Fibroblast of skin of right quadriceps (primary cell): ENCODE results near the gene ZSWIM9.
"Not testable (repeated sequence)": the region's sequence is repeated elsewhere in the genome, so short reads cannot be mapped to it uniquely, and the experiment has no call there.

Experiments
- DNase-seq: peaks from one replicate; pipeline ENCODE4 v3.0.0-alpha.2; 2013

The ZSWIM9 gene

DNA sequence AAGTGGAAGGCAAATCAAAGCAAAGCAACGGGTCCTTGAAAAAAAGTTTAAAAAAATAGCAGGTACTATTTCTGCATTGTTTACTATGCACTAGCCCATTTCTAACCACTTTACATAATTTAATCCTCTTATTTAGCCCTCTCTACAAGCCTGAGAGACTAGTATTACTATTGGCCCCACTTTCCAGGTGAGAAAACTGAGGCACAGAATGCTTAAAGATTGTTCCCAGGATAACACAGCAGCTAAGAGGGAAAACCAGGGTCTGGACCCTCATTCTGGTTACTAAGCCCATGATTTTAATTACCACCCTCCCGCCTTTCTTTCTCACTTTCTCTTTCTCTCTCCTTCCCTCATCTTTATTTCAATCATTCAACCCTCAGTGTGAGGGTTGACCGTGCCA is 5.7 kb downstream of the ZSWIM9 start:
- DNase-seq = no peak

DNA sequence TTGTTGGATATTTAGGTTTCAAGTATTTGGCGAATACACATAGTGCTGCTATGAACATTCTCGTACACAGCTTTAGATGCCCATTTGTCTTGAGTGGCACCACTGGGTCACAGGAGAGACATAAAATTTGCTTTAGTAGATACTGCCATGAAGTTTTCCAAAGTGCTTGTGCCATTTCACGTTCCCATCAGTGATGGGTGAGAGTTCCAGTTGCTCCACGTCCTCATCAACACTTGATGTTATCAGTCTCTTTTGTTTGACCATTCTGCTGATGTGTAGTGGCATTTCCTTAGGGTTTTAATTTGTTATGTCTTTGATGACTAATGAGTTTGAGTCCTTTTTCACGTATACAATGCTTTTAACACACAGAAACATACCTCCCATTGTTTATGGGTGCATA is 11.0 kb downstream of the ZSWIM9 start:
- DNase-seq = no peak

DNA sequence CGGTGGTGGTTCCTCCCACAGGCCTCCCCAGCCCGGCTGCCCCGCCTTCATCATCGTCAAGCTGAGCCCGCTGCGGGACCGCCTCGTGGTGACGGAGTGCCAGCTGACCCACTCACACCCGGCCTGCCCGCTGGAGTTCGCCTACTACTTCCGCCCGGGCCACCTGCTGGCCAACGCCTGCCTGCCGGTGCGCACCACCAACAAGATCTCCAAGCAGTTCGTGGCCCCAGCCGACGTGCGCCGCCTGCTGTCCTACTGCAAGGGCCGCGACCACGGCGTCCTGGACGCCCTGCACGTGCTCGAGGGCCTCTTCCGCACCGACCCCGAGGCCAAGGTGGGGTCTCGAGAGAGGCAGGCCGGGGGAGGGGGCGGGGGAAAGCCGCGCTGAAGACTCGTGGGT is 12.0 kb downstream of the ZSWIM9 start:
- no peak for DNase-seq

DNA sequence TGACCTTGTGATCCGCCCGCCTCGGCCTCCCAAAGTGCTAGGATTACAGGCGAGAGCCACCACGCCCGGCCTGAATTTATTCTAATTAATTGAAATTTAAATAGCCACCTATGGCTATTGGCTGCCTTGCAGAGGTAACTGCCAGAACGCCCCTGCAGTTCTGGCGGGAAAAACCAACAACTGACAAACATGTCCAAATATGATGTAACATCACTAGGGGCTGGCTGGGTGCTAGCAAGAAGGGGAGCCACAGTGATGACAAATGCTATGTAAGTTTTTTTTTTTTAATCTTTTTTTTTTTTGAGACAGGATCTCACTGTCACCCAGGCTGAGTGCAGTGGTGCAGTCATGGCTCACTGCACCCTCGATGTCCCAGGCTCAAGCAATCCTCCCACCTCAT is 12.9 kb downstream of the ZSWIM9 start:
- no peak for DNase-seq

DNA sequence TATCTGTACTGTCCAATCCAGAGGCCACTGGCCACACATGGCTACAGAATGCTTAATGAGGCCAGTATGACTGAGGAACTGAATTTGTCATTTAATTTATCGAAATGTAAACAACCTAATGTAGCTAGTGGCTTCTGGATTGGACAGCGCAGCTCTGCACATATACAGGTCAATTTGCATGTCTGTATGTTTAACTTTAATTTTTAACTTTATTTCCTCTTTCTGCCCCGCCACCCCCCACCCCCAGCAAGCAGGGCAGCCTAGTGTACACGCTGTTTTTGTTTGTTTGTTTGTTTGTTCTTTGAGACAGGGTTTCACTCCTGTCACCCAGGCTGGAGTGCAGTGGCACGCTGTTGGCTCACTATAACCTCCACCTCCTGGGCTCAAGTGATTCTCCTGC is 15.5 kb downstream of the ZSWIM9 start:
- no peak for DNase-seq

DNA sequence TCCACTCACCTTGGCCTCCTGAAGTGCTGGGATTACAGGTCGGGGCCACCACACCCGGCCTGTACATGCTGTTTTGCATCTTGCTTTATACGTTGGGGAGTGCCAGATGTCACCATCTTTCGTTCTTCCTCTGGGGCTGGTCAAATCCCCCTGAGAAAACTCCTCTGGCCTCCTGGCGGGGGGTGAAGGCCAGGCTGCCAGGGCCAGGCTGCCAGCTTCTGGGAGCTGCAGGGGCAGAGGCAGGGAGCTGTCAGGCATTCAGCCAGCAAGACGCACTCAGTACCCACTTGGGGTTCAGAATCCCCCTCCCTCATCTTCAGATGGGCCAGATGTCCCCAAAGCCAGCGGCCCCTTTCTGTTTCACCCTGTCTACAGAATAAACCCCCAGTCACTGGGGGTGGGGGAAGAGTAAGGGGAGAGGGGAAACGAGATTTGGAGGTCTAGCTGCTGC is 16.1 kb downstream of the ZSWIM9 start:
- no peak for DNase-seq

DNA sequence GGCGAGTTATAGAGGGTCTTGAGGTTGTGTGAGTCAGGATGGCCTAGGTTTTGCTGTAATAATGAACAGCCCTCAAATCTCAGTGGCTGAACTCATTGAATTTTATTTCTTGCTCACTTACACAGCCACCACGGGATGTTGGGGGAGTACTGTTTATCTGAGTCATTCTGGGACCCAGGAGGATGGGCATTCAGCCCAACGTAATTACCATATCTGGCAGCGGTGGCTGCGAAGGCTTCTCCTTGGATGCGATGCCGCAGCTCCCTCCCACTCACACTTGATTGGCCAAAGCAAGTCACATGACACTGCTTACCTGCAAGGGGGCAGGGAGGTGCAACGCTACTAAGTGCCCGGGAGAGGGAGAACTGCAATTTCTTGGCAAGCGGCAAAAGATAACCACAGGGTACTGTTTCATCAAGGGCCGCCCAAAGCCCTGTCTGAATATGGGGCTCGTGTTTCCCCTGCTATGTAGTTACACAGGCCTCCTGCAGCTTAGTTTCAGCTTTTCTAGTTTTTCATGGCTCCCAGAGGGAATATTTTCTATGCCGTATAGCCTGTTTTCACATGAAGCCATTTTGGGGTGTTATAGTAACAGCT is 19.9 kb downstream of the ZSWIM9 start:
- DNase-seq = peak; percentile 42

DNA sequence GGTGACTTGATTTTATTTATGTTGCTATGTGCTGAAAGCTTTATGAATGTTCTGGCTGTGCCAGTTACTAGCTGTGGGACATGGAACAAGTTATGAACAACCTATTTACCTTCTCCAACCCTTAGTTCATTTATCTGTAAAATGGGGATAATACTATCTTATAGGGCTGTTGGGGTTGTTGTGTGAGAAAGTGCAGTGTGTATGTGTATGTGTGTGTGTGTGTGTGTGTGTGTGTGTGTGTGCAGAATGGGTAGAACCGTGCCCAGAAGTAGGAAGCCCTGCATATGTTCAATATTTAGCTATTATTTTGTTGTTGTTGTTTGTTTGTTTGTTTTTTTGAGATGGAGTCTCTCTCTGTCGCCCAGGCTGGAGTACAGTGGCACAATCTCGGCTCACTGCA is 20.4 kb downstream of the ZSWIM9 start:
- DNase-seq = no peak

DNA sequence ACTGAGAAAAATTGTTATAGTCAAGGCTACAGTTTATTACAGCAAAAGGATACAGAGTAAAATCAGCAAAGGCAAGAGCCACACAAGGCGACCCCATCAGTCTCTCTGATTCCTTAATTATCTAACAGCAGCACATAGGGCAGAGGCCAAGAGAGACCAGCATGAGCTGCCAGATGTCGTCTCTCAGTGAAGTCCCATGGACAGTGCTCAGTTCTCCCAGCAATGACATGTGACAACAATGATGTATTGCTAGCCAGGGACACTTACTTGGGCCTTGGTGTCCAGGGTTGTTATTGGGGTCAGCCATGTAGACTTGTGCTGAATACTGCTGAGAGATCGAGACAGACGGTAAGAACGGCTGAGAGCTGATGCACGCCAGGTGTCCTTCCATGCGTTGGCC is 22.3 kb downstream of the ZSWIM9 start:
- DNase-seq = no peak

DNA sequence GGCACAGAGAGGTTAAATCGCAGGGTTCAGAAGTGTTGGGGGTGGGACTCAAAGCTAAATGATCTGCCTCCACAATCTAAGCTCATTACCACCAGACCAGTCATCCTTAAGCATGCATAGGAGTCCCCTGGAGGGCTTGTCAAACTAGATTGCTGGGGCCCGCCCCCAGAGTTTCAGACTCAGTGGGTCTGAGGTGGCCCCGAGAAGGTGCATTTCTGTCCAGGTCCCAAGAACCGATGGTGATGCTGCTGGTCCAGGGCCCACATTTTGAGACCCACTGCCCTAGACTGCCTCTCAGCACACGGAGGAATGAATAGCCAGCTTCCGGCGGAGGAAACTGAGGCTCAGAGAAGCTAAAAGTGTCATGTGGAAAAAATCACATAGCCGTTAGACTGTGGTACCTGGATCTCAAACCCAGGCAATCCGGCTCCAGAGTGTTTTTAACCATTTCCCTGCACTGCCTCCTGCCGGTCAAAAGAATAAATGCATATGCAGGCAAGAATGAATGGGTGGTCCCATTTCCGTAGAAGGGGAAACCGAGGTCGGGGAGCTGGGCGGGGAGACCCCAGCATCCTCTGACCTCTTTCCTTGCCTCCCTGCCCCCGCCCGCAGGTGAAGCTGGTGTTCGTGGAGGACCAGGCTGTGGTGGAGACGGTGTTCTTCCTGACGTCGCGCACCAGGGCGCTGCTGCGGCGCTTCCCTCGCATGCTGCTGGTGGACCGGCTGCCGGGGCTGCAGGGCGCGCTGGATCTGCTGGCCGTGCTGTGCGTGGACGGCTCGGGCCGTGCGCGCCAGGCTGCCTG is 23.8 kb downstream of the ZSWIM9 start:
- DNase-seq = no peak

DNA sequence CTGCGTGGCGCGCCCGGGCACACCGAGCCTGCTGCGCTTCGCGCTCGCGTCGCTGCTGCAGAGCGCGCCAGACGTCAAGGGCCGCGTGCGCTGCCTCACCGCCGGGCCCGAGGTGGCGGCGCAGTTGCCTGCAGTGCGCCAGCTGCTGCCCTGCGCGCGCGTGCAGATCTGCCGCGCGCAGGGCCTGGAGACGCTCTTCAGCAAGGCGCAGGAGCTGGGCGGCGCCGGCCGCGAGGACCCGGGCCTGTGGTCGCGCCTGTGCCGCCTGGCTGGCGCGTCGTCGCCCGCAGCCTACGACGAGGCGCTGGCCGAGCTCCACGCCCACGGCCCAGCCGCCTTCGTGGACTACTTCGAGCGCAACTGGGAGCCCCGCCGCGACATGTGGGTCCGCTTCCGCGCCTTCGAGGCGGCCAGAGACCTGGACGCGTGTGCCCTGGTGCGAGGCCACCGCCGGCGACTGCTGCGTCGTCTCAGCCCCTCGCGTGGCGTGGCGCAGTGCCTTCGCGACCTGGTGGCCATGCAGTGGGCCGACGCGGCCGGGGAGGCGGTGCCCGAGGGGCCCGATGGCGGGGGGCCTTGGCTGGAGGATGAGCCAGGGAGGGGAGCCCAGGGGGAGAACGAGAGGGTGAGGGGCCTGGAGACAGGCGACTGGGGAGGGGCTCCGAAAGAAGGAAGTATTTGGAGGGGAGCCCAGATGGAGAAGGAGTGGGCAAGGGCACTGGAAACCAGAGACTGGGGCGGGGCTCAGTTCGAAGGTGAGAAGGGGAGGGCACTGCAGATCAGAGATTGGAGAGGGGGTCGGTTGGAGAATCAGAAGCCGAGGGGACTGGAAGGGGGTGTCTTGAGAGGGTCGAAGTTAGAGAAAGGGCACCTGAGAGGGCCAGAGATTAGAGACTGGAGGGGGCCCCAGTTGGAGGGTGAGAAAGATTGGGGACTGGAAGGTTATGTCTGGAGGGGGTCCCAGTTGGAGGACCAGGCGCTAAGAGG is 24.7 kb downstream of the ZSWIM9 start:
- no peak for DNase-seq

DNA sequence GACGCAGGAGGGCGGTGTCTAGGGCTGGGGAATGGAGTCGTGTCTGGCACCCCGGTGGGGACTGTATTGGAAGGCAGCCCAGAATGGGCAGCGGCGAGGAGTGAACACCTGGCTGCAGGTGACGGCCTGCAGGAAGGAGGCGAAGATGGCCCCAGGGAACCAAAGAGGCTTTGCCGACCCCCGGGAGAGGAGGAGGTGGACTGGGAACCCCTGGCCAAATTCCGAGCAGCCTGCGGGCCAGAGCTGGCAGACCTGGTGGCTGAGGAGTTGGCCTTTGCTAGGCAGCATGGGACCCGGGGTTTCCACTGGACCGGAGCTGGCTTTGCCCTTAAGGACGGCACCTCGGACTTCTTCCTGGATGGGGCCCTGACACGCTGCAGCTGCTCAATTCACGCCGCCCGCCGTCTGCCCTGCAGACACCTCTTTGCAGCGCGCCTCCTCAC is 25.9 kb downstream of the ZSWIM9 start:
- DNase-seq = no peak

DNA sequence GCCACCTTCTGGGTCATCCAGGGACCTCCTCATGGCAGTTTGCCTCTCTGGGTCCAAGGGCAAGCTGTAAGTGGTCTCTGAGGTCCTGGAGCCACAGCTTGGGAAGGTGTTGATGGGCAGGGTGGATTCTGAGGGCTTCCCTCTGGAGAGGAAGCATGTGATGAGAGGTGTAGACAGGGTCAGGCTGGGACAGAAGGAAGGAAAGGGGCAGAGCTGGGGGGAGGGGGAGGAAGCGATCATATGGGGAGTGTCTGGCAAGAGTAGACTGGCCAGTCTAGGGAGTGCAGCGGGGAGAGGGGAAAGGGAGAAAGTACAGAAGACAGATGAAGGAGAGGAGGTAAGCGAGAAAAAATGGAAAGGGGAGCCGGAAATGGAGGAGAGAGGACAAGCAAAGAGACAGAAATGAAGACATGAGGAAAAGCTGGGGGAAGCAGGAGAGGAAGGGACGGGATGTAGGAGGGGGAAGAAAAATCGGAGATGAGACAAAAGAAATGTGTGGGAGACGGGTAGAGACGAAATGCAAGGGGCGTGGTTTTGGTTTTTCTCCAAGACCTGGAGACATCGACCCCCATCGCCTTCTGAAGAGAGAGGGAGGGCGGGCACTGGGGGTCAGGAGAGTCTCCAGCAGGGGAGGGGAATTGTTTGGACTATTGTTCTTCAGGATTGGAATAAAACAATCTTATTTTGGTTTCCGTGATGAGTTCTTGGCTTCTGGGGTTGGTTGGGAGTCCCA is 26.6 kb downstream of the ZSWIM9 start:
- no peak for DNase-seq

DNA sequence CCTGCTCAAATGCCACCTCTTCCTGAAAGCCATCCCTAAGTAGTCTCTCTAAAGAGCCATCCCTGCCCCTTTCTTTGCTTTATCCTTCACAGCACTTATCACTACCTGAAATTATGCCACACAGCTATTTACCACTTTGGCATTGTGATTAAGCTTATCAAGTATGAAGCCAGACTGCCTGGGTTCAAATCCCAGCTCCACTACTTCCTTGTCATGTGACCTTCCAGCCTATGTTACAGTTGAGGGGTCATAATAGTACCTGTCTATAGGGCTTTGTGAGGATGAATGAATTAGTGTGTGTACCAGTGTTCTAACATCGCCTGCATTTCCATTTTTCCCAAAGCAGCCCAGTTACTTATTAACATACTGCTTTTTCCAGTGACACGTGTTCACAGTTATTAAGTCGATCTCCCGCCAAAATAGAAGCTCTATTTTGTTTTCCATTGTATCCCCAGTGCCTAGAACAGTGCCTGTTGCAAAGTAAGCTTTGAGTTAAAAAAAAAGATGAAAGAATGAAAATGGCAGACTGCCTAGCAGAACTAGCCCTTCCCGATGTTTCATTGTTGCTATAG is 32.8 kb downstream of the ZSWIM9 start:
- DNase-seq = no peak

DNA sequence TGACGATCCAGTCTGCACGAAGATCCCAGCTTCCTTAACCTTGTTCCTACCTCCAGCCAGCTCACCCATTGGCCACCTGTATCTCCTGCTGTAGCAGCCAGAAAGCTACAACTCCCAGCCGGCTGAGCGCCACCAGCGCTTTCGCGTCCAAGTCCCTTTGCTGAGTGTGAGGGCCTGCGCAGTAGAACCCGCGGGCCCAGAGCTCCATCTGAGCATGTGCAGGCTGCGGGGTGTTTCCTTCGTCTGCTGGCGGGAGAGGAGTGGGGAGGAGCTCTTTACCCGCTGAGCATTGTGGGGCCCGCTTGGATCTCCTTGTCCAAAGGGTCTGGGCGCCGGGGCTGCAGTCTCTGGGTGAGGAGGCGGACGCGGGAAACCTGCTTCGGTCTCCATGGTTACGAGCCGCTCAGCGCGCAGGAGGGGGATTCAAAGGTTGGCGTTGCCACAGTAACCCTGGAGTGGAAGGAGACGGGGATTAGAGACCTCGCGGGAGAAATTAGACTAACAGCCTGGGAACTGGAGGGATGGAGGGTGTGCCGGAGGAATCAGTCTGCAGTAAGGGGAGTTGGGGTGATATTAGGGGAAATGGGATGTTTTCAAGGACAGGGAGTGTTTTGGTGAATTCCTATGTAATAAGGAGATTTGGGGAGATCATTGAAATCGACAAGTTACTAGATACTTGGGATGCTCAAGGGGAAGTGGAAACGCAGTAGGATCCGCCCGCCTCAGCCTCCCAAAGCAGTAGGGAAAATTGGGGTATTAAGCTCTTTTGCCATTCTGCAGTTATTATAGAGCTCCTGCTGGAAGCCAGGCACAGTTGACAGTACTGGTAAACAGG is 33.5 kb downstream of the ZSWIM9 start:
- DNase-seq = peak; percentile 95

DNA sequence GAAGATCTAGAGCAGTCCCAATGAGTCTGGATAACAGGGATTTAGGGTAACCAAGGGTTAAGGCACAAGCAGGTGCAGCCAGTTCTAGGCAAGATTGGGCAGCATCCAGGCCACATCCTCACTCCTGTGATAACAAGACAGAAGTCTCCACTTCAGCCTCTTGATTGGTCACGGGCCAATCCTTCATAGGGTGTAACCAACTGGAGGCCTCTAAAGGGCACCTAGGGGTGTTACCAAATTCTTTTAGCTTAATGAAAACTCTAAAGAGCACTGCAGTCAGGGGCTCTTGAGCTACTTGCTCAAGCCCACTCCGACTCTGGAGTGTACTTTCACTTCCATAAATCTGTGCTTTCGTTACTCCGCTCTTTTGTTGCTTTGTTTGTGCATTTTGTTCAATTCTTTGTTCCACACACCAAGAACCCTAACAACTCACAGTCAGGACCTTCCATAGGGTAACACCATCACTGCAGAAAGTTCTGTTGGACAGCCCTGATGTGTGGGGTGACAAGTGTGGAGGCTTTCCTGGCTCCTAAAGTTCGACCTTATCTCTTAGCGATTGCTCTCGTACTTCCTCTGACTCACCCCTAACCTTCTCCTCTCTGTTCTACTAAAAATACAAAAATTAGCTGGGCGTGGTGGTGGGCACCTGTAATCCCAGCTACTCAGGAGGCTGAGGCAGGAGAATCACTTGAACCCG is 36.1 kb downstream of the ZSWIM9 start:
- no peak for DNase-seq

DNA sequence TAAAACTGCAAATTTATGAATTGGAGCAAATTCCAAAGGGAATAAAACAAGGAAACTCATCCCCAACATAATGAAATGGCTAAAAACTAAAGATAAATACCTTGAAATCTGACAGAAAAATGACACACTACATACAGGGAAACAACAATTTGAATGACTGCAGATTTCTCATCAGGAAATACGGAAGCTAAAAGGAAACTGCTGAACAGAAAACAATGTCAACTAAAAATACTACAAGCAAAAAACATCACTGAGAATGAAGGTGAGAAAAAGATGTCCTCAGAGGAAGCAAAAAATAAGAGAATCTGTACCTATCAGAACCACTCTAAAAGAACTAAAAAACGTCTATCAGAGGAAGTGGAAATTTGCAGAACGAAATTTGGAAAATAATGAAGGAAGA is 39.5 kb downstream of the ZSWIM9 start:
- DNase-seq = no peak

DNA sequence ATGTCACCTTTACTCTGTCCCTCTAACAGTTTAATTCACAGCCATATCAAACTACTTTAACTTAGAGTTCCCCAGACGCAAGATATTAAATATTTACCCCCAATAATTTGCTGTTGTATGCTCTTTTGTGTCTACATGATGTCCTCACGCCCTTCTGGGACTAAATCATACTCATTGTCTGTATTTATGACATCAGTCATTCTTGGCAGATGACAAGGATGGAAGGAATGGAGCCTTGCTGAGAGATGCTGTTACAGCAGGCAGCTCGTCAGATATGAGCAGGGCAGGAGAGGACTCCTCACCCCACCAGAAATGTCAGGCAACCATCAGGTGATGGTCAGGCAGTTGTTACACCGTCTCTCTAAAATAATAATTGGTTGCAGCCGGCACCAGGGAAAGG is 43.5 kb downstream of the ZSWIM9 start:
- DNase-seq = no peak

DNA sequence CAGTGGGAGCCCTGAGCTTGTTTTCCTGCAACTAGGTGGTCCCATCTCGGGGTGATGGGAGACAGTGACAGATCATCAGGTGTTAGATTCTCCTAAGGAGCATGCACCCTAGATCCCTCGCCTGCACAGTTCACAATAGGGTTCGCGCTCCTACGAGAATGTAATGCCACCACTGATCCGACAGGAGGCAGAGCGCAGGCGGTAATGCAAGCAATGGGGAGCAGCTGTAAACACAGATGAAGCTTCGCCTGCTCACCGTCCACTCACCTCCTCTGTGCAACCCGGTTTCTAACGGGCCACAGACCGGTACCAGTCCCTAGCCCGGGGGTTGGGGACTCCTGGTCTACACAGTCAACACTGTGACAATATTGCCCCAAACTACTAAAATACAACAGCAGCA is 46.5 kb downstream of the ZSWIM9 start:
- DNase-seq = no peak

DNA sequence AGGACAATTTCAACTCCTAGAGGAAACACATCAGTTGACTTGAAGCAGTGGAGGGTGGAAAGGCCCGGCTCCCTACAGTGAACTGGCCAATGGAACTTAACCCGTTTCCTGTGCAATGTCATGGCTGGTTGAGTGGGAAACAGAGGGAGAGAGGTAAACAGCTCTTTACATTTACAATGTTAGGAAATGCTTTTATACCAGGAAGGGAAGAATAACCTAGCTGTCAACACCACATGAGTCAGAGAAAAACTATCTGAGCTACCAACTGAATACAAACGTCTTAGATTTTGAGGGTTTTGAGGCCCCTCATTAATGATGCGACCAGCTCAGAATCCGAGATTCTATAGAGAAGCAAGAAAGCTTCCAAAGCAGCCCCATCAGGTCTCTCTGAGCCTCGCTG is 48.5 kb downstream of the ZSWIM9 start:
- peak; percentile 50 for DNase-seq

DNA sequence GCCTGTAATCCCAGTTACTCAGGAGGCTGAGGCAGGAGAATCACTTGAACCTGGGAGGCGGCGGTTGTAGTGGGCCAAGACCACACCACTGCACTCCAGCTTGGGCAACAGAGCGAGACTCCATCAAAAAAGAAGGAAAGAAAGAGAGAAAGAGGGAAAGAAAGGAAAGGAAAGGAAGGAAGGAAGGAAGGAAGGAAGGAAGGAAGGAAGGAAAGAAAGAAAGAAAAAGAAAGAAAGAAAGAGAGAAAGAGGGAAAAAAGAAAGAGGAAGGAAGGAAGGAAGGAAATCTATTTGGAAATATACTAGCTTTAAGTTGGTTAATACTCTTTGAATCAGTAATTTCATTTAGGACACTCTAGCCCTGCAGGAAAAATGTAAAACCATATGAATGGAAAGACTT is 50.3 kb downstream of the ZSWIM9 start:
- DNase-seq = not testable (repeated sequence)
